ENCODE measurements around the gene MRPL16. TPM values are rescaled to one million over a fixed set of nuclear protein-coding genes. Genes with fewer than 3 reads are reported as not detected.

The MRPL16 gene
- total RNA-seq, 2 donors from 2014 or later: 52.8 to 58.4 TPM

GRCh38 chr11:59779487-59779886 lies 31.1 kb downstream of the MRPL16 start:
- TF ChIP-seq, protein P1, sequence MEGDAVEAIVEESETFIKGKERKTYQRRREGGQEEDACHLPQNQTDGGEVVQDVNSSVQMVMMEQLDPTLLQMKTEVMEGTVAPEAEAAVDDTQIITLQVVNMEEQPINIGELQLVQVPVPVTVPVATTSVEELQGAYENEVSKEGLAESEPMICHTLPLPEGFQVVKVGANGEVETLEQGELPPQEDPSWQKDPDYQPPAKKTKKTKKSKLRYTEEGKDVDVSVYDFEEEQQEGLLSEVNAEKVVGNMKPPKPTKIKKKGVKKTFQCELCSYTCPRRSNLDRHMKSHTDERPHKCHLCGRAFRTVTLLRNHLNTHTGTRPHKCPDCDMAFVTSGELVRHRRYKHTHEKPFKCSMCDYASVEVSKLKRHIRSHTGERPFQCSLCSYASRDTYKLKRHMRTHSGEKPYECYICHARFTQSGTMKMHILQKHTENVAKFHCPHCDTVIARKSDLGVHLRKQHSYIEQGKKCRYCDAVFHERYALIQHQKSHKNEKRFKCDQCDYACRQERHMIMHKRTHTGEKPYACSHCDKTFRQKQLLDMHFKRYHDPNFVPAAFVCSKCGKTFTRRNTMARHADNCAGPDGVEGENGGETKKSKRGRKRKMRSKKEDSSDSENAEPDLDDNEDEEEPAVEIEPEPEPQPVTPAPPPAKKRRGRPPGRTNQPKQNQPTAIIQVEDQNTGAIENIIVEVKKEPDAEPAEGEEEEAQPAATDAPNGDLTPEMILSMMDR (conservative IDR thresholded peaks at IDR 0.05): no peak
- Histone ChIP-seq H3K9ac (ENCODE audit: extremely low read depth, low read length, poor library complexity, severe bottlenecking) (no peak overlapping the region), H3K4me3 (ENCODE audit: low read length) (no peak overlapping the region), H3K27ac (ENCODE audit: low read depth, low read length) (no peak overlapping the region), H3K9me3 (ENCODE audit: control insufficient read depth, low read length) (no peaks in the 10 kb centered on the region), H3K36me3 (ENCODE audit: control insufficient read depth, insufficient read depth, low read length) (peaks cover 57% of the 10 kb centered on the region), H3K4me1 (ENCODE audit: control insufficient read depth, insufficient read depth, low read length) (peaks cover 3% of the 10 kb centered on the region), H3K27me3 (ENCODE audit: control insufficient read depth, insufficient read depth, low read length, poor library complexity, severe bottlenecking) (no peaks in the 10 kb centered on the region)
- H3K4me1 Mint-ChIP-seq: peaks cover 27% of the 10 kb centered on the region
- H3K4me3 Mint-ChIP-seq: no peak overlapping the region
- H3K9me3 Mint-ChIP-seq: no peaks in the 10 kb centered on the region
- WGBS, 2 experiments (ENCODE audit: insufficient coverage in 1 of 2, insufficient read length in 1 of 2): 82 to 86% methylated on average over 1 of the region's 1 CpG
- H3K27me3 Mint-ChIP-seq (ENCODE audit: insufficient read depth): no peaks in the 10 kb centered on the region
- no peak for DNase-seq
- H3K36me3 Mint-ChIP-seq (ENCODE audit: low read depth): peaks cover 79% of the 10 kb centered on the region
- peak overlapping the region; percentile 31 for H3K27ac Mint-ChIP-seq

- Histone ChIP-seq H3K4me3 (ENCODE audit: low read length) (no peak overlapping the region), H3K9me3 (ENCODE audit: control insufficient read depth, low read length) (no peaks in the 10 kb centered on the region), H3K27ac (ENCODE audit: low read depth, low read length) (no peak overlapping the region), H3K36me3 (ENCODE audit: control insufficient read depth, insufficient read depth, low read length) (peaks cover 59% of the 10 kb centered on the region), H3K4me1 (ENCODE audit: control insufficient read depth, insufficient read depth, low read length) (peaks cover 3% of the 10 kb centered on the region), H3K27me3 (ENCODE audit: control insufficient read depth, insufficient read depth, low read length, poor library complexity, severe bottlenecking) (no peaks in the 10 kb centered on the region), H3K9ac (ENCODE audit: extremely low read depth, low read length, poor library complexity, severe bottlenecking) (no peak overlapping the region)
- DNase-seq: no peak
- Mint-ChIP-seq H3K27me3 (ENCODE audit: insufficient read depth) (no peaks in the 10 kb centered on the region), H3K9me3 (no peaks in the 10 kb centered on the region), H3K36me3 (ENCODE audit: low read depth) (peaks cover 77% of the 10 kb centered on the region), H3K4me1 (peaks cover 29% of the 10 kb centered on the region), H3K4me3 (no peak overlapping the region), H3K27ac (no peak overlapping the region)
- TF ChIP-seq, protein P1 (conservative IDR thresholded peaks at IDR 0.05): no peak
- 89 to 100% methylated on average over 2 of the region's 2 CpGs for WGBS, 2 experiments (ENCODE audit: insufficient coverage in 1 of 2, insufficient read length in 1 of 2)
These were observed 32.5 kb downstream of the MRPL16 start for GRCh38 chr11:59778122-59778521.

- H3K36me3 ChIP-seq (ENCODE audit: control insufficient read depth, insufficient read depth, low read length): peaks cover 60% of the 10 kb centered on the region
- no peak for DNase-seq
- TF ChIP-seq, protein P1 (conservative IDR thresholded peaks at IDR 0.05): no peak
- peaks cover 34% of the 10 kb centered on the region for H3K4me1 Mint-ChIP-seq
- H3K9me3 ChIP-seq (ENCODE audit: control insufficient read depth, low read length): no peaks in the 10 kb centered on the region
- H3K4me1 ChIP-seq (ENCODE audit: control insufficient read depth, insufficient read depth, low read length): peaks cover 4% of the 10 kb centered on the region
- no peak overlapping the region for H3K4me3 ChIP-seq (ENCODE audit: low read length)
- no peaks in the 10 kb centered on the region for H3K9me3 Mint-ChIP-seq
- H3K4me3 Mint-ChIP-seq: no peak overlapping the region
- WGBS, 2 experiments (ENCODE audit: insufficient coverage in 1 of 2, insufficient read length in 1 of 2): 92 to 93% methylated on average over 5 of the region's 5 CpGs
- no peak overlapping the region for H3K9ac ChIP-seq (ENCODE audit: extremely low read depth, low read length, poor library complexity, severe bottlenecking)
- no peaks in the 10 kb centered on the region for H3K27me3 Mint-ChIP-seq (ENCODE audit: insufficient read depth)
- no peaks in the 10 kb centered on the region for H3K27me3 ChIP-seq (ENCODE audit: control insufficient read depth, insufficient read depth, low read length, poor library complexity, severe bottlenecking)
- no peak overlapping the region for H3K27ac ChIP-seq (ENCODE audit: low read depth, low read length)
- H3K27ac Mint-ChIP-seq: no peak overlapping the region
- peaks cover 74% of the 10 kb centered on the region for H3K36me3 Mint-ChIP-seq (ENCODE audit: low read depth)
These were observed 33.5 kb downstream of the MRPL16 start for GRCh38 chr11:59777104-59777503.
